Liver (tissue), 9 donors: ENCODE measurements around the gene SLC2A6. TPM values are rescaled to one million over a fixed set of nuclear protein-coding genes. Genes with fewer than 3 reads are reported as not detected.

Experiments used
- DNase-seq: peaks from one replicate; pipeline ENCODE4 v3.0.0-alpha.2; 2017; ENCODE audit warnings: low spot score
- H3K27ac ChIP-seq, 2 donors: one replicate each; pipeline ENCODE4 v1.7.0; 2013; ENCODE audit warnings: inconsistent platforms in 2 of 2, low read length in 2 of 2, control low read depth in 1 of 2, low read depth in 1 of 2, mild to moderate bottlenecking in 1 of 2
- H3K27me3 ChIP-seq, 4 donors: one replicate each; pipeline versions ENCODE4 v1.6.1 to v1.7.0; 2013; ENCODE audit warnings: low read length in 3 of 4, inconsistent platforms in 1 of 4, mild to moderate bottlenecking in 1 of 4, moderate library complexity in 1 of 4; ENCODE audit not compliant: control insufficient read depth in 4 of 4, insufficient read depth in 4 of 4
- H3K36me3 ChIP-seq, 4 donors: one replicate each; pipeline versions ENCODE4 v1.6.1 to v1.7.0; 2013; ENCODE audit warnings: low read length in 3 of 4, mild to moderate bottlenecking in 3 of 4, low read depth in 1 of 4, moderate library complexity in 1 of 4; ENCODE audit not compliant: control insufficient read depth in 4 of 4, insufficient read depth in 3 of 4
- H3K4me1 ChIP-seq, 4 donors: one replicate each; pipeline versions ENCODE4 v1.6.1 to v1.7.0; 2013; ENCODE audit warnings: low read length in 3 of 4, mild to moderate bottlenecking in 3 of 4, moderate library complexity in 1 of 4; ENCODE audit not compliant: control insufficient read depth in 4 of 4, insufficient read depth in 4 of 4
- H3K4me3 ChIP-seq, 3 donors: one replicate each; pipeline versions ENCODE4 v1.6.1 to v1.7.0; 2013; ENCODE audit warnings: low read length in 3 of 3, control low read depth in 1 of 3, low read depth in 1 of 3, mild to moderate bottlenecking in 1 of 3
- H3K9ac ChIP-seq, 2 donors: one replicate each; pipeline ENCODE4 v1.7.0; 2013; ENCODE audit warnings: low read length in 2 of 2, mild to moderate bottlenecking in 2 of 2, moderate library complexity in 2 of 2, control low read depth in 1 of 2, low read depth in 1 of 2
- H3K9me3 ChIP-seq, 4 donors: one replicate each; pipeline versions ENCODE4 v1.6.1 to v1.7.0; 2013; ENCODE audit warnings: low read length in 3 of 4; ENCODE audit not compliant: control insufficient read depth in 4 of 4
- EGR1 ChIP-seq, 2 donors: IDR thresholded peaks; 2 replicates each; pipeline ENCODE4 v1.6.1; 2016 to 2018; ENCODE audit warnings: antibody characterized with exemption in 2 of 2, low read depth in 2 of 2
- FOXA1 ChIP-seq: IDR thresholded peaks from 2 replicates; pipeline ENCODE4 v1.6.1; 2016; ENCODE audit warnings: antibody characterized with exemption
- FOXA2 ChIP-seq: IDR thresholded peaks from 2 replicates; pipeline ENCODE4 v1.6.1; 2016; ENCODE audit warnings: antibody characterized with exemption
- GABPA ChIP-seq, 2 donors: IDR thresholded peaks in 1 of 2; conservative IDR thresholded peaks in 1 of 2; 2 replicates each; pipeline ENCODE4 v1.6.1; 2016; ENCODE audit warnings: antibody characterized with exemption in 2 of 2, mild to moderate bottlenecking in 1 of 2, moderate library complexity in 1 of 2
- HNF4A ChIP-seq, 2 donors: conservative IDR thresholded peaks; 2 replicates each; pipeline ENCODE4 v1.6.1; 2016; ENCODE audit warnings: antibody characterized with exemption in 2 of 2, mild to moderate bottlenecking in 2 of 2
- HNF4G ChIP-seq: IDR thresholded peaks from 2 replicates; pipeline ENCODE4 v1.6.1; 2016; ENCODE audit warnings: antibody characterized with exemption
- JUND ChIP-seq, 2 donors: IDR thresholded peaks; 2 replicates each; pipeline ENCODE4 v1.6.1; 2016; ENCODE audit warnings: antibody characterized with exemption in 2 of 2
- NR2F2 ChIP-seq: IDR thresholded peaks from 2 replicates; pipeline ENCODE4 v1.6.1; 2016; ENCODE audit warnings: antibody characterized with exemption
- RAD21 ChIP-seq, 2 donors: IDR thresholded peaks; 2 replicates each; pipeline ENCODE4 v1.6.1; 2016; ENCODE audit warnings: antibody characterized with exemption in 2 of 2, mild to moderate bottlenecking in 2 of 2
- RXRA ChIP-seq, 2 donors: IDR thresholded peaks; 2 replicates each; pipeline ENCODE4 v1.6.1; 2017 to 2018; ENCODE audit warnings: antibody characterized with exemption in 2 of 2, mild to moderate bottlenecking in 1 of 2
- SP1 ChIP-seq: IDR thresholded peaks from 2 replicates; pipeline ENCODE4 v1.6.1; 2018; ENCODE audit warnings: antibody characterized with exemption, mild to moderate bottlenecking
- TAF1 ChIP-seq: conservative IDR thresholded peaks from 2 replicates; pipeline ENCODE4 v1.6.1; 2016; ENCODE audit warnings: antibody characterized with exemption, mild to moderate bottlenecking
- YY1 ChIP-seq: IDR thresholded peaks from 2 replicates; pipeline ENCODE4 v1.6.1; 2016; ENCODE audit warnings: antibody characterized with exemption, mild to moderate bottlenecking
- WGBS: extraction: QIAGEN DNeasy Blood & Tissue Kit; methylation state at CpG from one replicate; pipeline ENCODE4 v1.1.7; 2013; 5-methylcytosine and 5-hydroxymethylcytosine counted together
- polyA plus RNA-seq, 2 donors: library from polyadenylated mRNA; stranded (reverse) in 1 of 2; unstranded in 1 of 2; fragments of 200-250 nt in 1 of 2; fragments of >200 nt in 1 of 2; fragmentation: Nextera tagmentation in 1 of 2; extraction: Ambion mirVana in 1 of 2; gene quantifications; one replicate each; pipeline versions ENCODE4 v1.2.1 to v1.2.3, GENCODE V29; 2013 to 2015
- total RNA-seq, 2 donors: library from RNA; depleted of rRNA; stranded (reverse); fragments of >200 nt; gene quantifications; one replicate each; pipeline ENCODE4 v1.2.3, GENCODE V29; 2014
- TF ChIP-seq, protein P1 (sequence below): fragments of 150-350 bp; IDR thresholded peaks from 2 replicates; pipeline ENCODE4 v1.5.1; 2017; ENCODE audit warnings: improper control_type of control experiment, low read depth, low read length; ENCODE audit not compliant: missing input control
- TF ChIP-seq, protein P2 (sequence below): IDR thresholded peaks from 2 replicates; pipeline ENCODE4 v1.6.1; 2016; ENCODE audit warnings: antibody characterized with exemption
- TF ChIP-seq, protein P3 (sequence below): IDR thresholded peaks from 2 replicates; pipeline ENCODE4 v1.6.1; 2016; ENCODE audit warnings: antibody characterized with exemption
- TF ChIP-seq, protein P4 (sequence below): IDR thresholded peaks from 2 replicates; pipeline ENCODE4 v1.6.1; 2016; ENCODE audit warnings: antibody characterized with exemption
- TF ChIP-seq, protein P5 (sequence below): IDR thresholded peaks from 2 replicates; pipeline ENCODE4 v1.6.1; 2016; ENCODE audit warnings: antibody characterized with exemption, mild to moderate bottlenecking
- donor health status: healthy.
- donor health status: healthy.
- donor health status: healthy.
- donor health status: healthy.
- donor health status: healthy.

The SLC2A6 gene
- total and polyA plus RNA-seq, 4 donors = 1.7 to 3.9 (median 2.3) TPM

DNA sequence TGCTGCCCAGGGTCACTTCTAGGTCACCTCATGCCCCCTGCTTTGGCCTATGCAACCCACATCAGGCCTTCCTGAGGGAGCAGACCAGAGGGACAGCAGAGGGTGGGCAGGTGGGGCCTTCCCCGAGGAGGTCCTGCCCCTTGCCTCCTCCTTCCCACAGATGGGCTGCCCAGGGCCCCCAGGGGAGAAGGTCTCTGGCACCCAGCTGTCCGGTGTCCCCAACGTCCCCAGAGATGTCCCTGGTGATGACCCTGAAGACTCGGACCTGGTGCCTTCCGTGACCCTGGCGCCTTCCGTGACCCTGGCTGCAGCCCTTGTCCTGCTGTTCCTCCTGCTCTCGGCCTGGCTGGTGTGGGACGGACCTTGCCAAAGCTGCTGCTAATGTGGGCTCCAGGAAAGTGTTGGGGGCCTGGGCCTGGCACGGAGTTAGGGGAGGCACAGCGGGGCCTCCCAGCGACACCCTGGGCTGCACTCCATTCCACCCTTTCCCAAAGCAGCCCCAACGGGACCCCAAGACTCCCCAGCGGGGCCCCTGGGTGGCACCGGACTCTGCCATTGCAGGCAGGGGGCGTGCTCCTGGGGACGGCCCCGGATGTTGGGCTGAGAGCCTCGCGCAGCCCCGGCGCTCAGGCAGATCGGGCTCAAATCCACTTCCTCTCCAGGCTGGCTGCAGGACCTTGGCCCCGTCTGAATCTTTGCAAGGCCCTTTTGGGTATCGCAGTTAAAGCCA, 6.8 kb upstream of the SLC2A6 start:
- H3K4me3 ChIP-seq = no peak overlapping the region
- DNase-seq = no peak
- peaks cover 0 to 6% (median 1%) of the 10 kb centered on the region in 4 donors for H3K4me1 ChIP-seq
- H3K9me3 ChIP-seq = no peaks in the 10 kb centered on the region
- H3K9ac ChIP-seq = no peak overlapping the region
- no peaks in the 10 kb centered on the region for H3K27me3 ChIP-seq
- TF ChIP-seq, protein P1, sequence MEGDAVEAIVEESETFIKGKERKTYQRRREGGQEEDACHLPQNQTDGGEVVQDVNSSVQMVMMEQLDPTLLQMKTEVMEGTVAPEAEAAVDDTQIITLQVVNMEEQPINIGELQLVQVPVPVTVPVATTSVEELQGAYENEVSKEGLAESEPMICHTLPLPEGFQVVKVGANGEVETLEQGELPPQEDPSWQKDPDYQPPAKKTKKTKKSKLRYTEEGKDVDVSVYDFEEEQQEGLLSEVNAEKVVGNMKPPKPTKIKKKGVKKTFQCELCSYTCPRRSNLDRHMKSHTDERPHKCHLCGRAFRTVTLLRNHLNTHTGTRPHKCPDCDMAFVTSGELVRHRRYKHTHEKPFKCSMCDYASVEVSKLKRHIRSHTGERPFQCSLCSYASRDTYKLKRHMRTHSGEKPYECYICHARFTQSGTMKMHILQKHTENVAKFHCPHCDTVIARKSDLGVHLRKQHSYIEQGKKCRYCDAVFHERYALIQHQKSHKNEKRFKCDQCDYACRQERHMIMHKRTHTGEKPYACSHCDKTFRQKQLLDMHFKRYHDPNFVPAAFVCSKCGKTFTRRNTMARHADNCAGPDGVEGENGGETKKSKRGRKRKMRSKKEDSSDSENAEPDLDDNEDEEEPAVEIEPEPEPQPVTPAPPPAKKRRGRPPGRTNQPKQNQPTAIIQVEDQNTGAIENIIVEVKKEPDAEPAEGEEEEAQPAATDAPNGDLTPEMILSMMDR = no peak
- TF ChIP-seq, protein P2, sequence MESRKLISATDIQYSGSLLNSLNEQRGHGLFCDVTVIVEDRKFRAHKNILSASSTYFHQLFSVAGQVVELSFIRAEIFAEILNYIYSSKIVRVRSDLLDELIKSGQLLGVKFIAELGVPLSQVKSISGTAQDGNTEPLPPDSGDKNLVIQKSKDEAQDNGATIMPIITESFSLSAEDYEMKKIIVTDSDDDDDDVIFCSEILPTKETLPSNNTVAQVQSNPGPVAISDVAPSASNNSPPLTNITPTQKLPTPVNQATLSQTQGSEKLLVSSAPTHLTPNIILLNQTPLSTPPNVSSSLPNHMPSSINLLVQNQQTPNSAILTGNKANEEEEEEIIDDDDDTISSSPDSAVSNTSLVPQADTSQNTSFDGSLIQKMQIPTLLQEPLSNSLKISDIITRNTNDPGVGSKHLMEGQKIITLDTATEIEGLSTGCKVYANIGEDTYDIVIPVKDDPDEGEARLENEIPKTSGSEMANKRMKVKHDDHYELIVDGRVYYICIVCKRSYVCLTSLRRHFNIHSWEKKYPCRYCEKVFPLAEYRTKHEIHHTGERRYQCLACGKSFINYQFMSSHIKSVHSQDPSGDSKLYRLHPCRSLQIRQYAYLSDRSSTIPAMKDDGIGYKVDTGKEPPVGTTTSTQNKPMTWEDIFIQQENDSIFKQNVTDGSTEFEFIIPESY = no peak
- TF ChIP-seq NR2F2 = no peak
- no peak for TF ChIP-seq RAD21 (IDR thresholded peaks at IDR 0.05)
- no peak for TF ChIP-seq FOXA2
- no peak for TF ChIP-seq EGR1 (IDR thresholded peaks at IDR 0.05; ENCODE audit: low read depth in 2 of 2)
- no peak for TF ChIP-seq SP1
- no peak for TF ChIP-seq TAF1
- TF ChIP-seq, protein P3, sequence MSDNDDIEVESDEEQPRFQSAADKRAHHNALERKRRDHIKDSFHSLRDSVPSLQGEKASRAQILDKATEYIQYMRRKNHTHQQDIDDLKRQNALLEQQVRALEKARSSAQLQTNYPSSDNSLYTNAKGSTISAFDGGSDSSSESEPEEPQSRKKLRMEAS = no peak
- TF ChIP-seq HNF4A (conservative IDR thresholded peaks at IDR 0.05) = no peak
- TF ChIP-seq YY1 = no peak
- TF ChIP-seq RXRA (IDR thresholded peaks at IDR 0.05) = no peak
- no peak for TF ChIP-seq GABPA (IDR thresholded peaks at IDR 0.05 in 1 of 2, conservative IDR thresholded peaks at IDR 0.05 in 1 of 2)
- no peak for TF ChIP-seq FOXA1
- no peak for TF ChIP-seq JUND (IDR thresholded peaks at IDR 0.05)
- no peak for TF ChIP-seq HNF4G
- TF ChIP-seq, protein P4, sequence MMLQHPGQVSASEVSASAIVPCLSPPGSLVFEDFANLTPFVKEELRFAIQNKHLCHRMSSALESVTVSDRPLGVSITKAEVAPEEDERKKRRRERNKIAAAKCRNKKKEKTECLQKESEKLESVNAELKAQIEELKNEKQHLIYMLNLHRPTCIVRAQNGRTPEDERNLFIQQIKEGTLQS = no peak
- TF ChIP-seq, protein P5, sequence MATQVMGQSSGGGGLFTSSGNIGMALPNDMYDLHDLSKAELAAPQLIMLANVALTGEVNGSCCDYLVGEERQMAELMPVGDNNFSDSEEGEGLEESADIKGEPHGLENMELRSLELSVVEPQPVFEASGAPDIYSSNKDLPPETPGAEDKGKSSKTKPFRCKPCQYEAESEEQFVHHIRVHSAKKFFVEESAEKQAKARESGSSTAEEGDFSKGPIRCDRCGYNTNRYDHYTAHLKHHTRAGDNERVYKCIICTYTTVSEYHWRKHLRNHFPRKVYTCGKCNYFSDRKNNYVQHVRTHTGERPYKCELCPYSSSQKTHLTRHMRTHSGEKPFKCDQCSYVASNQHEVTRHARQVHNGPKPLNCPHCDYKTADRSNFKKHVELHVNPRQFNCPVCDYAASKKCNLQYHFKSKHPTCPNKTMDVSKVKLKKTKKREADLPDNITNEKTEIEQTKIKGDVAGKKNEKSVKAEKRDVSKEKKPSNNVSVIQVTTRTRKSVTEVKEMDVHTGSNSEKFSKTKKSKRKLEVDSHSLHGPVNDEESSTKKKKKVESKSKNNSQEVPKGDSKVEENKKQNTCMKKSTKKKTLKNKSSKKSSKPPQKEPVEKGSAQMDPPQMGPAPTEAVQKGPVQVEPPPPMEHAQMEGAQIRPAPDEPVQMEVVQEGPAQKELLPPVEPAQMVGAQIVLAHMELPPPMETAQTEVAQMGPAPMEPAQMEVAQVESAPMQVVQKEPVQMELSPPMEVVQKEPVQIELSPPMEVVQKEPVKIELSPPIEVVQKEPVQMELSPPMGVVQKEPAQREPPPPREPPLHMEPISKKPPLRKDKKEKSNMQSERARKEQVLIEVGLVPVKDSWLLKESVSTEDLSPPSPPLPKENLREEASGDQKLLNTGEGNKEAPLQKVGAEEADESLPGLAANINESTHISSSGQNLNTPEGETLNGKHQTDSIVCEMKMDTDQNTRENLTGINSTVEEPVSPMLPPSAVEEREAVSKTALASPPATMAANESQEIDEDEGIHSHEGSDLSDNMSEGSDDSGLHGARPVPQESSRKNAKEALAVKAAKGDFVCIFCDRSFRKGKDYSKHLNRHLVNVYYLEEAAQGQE = no peak
- H3K27ac ChIP-seq = no peak overlapping the region
- WGBS = 60% methylated on average over 25 of the region's 25 CpGs
- no peaks in the 10 kb centered on the region for H3K36me3 ChIP-seq
